ENCODE data around the gene MX2.

DNA sequence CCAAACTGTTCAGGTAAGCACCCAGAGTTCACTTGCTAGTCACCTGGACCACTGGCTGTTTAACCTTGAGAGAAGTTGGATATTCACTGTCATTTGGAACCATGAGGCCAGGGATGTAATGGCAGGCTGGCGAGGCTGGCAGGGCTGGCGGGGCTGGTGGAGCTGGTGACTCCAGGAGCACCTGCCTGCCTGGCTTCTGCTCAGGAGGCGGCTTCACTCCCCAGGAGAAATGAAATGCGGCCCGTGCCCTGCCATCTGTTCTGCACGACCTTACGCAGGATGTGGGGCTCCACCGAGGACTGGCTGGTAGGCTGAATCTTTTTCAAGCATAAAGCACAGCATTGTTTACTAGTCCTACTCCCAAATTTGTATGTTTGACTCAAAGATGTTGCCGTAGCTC, 41.5 kb downstream of the MX2 start:
- TF ChIP-seq, protein P1, sequence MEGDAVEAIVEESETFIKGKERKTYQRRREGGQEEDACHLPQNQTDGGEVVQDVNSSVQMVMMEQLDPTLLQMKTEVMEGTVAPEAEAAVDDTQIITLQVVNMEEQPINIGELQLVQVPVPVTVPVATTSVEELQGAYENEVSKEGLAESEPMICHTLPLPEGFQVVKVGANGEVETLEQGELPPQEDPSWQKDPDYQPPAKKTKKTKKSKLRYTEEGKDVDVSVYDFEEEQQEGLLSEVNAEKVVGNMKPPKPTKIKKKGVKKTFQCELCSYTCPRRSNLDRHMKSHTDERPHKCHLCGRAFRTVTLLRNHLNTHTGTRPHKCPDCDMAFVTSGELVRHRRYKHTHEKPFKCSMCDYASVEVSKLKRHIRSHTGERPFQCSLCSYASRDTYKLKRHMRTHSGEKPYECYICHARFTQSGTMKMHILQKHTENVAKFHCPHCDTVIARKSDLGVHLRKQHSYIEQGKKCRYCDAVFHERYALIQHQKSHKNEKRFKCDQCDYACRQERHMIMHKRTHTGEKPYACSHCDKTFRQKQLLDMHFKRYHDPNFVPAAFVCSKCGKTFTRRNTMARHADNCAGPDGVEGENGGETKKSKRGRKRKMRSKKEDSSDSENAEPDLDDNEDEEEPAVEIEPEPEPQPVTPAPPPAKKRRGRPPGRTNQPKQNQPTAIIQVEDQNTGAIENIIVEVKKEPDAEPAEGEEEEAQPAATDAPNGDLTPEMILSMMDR (conservative IDR thresholded peaks at IDR 0.05; ENCODE audit: low read length) = no peak
- no peak for TF ChIP-seq EZH2phosphoT487 (IDR thresholded peaks at IDR 0.05; ENCODE audit: borderline replicate concordance, low read depth, low read length)
